DND-41 (cell line): Measurements from ENCODE around the gene GCNT4.
A peak's percentile ranks its signal among the peaks of the same experiment; 100 is the strongest.

Source experiments
- ATAC-seq: fragments of 200-7000 bp; cut with Tn5 transposase; 3 replicates; pipeline ENCODE4 v1.9.1; 2021; ENCODE audit warnings: low read depth; ENCODE audit not compliant: insufficient read depth
- DNase-seq: peaks from one replicate; pipeline ENCODE4 v3.0.0-alpha.2; 2020
- H2AFZ ChIP-seq: 2 replicates; pipeline ENCODE4 v1.6.0; 2012; ENCODE audit warnings: low read depth, low read length
- H3K27ac ChIP-seq: 2 replicates; pipeline ENCODE4 v1.5.1; 2012; ENCODE audit warnings: low read length, inconsistent platforms
- H3K27me3 ChIP-seq: fragments of 200-600 bp; sonication (generic); 2 replicates; pipeline ENCODE4 v1.6.0; 2012; ENCODE audit warnings: low read length, mild to moderate bottlenecking, inconsistent platforms; ENCODE audit not compliant: insufficient read depth, poor library complexity
- H3K36me3 ChIP-seq: 2 replicates; pipeline ENCODE4 v1.5.1; 2012; ENCODE audit warnings: low read length, inconsistent platforms; ENCODE audit not compliant: insufficient read depth
- H3K4me1 ChIP-seq: 2 replicates; pipeline ENCODE4 v1.5.1; 2012; ENCODE audit warnings: mild to moderate bottlenecking, low read length; ENCODE audit not compliant: insufficient read depth
- H3K4me2 ChIP-seq: 2 replicates; pipeline ENCODE4 v1.6.0; 2012; ENCODE audit warnings: mild to moderate bottlenecking, moderate library complexity, low read length, inconsistent platforms; ENCODE audit not compliant: insufficient read depth
- H3K4me3 ChIP-seq, 2 experiments: fragments of 200-600 bp in 1 of 2; shearing (Covaris generic) in 1 of 2; 2 replicates each; pipeline ENCODE4 v1.5.1; 2012 to 2016; ENCODE audit warnings: inconsistent platforms in 2 of 2, low read length in 2 of 2, mild to moderate bottlenecking in 2 of 2, low read depth in 1 of 2, moderate library complexity in 1 of 2
- H3K79me2 ChIP-seq: 2 replicates; pipeline ENCODE4 v1.6.0; 2012; ENCODE audit warnings: low read length, inconsistent platforms; ENCODE audit not compliant: insufficient read depth
- H3K9ac ChIP-seq: 2 replicates; pipeline ENCODE4 v1.6.0; 2012; ENCODE audit warnings: low read depth, mild to moderate bottlenecking, inconsistent platforms, low read length, moderate library complexity
- H3K9me3 ChIP-seq: 2 replicates; pipeline ENCODE4 v1.5.1; 2012; ENCODE audit warnings: low read length, moderate library complexity, mild to moderate bottlenecking, inconsistent platforms; ENCODE audit not compliant: insufficient read depth, severe bottlenecking
- H4K20me1 ChIP-seq: 2 replicates; pipeline ENCODE4 v1.6.0; 2012; ENCODE audit warnings: low read length; ENCODE audit not compliant: insufficient read depth
- EZH2 ChIP-seq: IDR thresholded peaks from 3 replicates; pipeline ENCODE4 v1.6.1; 2012; ENCODE audit warnings: borderline replicate concordance, low read depth, mild to moderate bottlenecking, moderate library complexity, low read length, inconsistent platforms; ENCODE audit not compliant: severe bottlenecking
- TF ChIP-seq, protein P1 (sequence below): IDR thresholded peaks from 2 replicates; pipeline ENCODE4 v1.5.1; 2012; ENCODE audit warnings: borderline replicate concordance, low read length, moderate library complexity, mild to moderate bottlenecking; ENCODE audit not compliant: poor library complexity, severe bottlenecking; ENCODE audit errors: extremely low read depth

GCNT4 gene

DNA sequence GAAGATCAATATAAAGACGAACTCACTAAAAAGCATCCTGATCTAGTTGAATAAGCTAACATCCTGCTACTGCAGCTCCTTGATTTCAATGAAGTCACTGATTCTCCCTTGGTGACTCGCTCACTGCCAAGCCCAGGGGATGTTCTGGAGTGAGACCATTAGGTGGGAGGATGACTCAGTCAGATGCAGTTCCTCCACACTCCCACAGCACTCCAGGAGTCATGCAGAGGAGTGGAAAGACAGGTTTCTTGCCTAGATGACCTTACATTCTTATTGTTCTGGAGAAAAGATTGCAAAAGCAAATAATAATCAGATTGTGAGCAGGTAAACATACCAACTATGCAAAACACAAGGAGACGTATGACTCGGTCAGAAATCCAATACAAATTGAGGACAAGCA, 15.3 kb downstream of the GCNT4 start:
- H4K20me1 ChIP-seq: no peaks in the 10 kb centered on the region
- H3K4me3 ChIP-seq: no peak overlapping the region
- no peaks in the 10 kb centered on the region for H3K79me2 ChIP-seq
- no peak overlapping the region for H3K4me2 ChIP-seq
- no peak for DNase-seq
- no peaks in the 10 kb centered on the region for H3K27me3 ChIP-seq
- no peaks in the 10 kb centered on the region for H3K9me3 ChIP-seq
- no peak overlapping the region for H3K27ac ChIP-seq
- no peaks in the 10 kb centered on the region for H3K4me1 ChIP-seq
- no peak overlapping the region for H3K9ac ChIP-seq
- H3K36me3 ChIP-seq: no peaks in the 10 kb centered on the region
- H2AFZ ChIP-seq: no peak overlapping the region
- ATAC-seq: no peak
- TF ChIP-seq, protein P1, sequence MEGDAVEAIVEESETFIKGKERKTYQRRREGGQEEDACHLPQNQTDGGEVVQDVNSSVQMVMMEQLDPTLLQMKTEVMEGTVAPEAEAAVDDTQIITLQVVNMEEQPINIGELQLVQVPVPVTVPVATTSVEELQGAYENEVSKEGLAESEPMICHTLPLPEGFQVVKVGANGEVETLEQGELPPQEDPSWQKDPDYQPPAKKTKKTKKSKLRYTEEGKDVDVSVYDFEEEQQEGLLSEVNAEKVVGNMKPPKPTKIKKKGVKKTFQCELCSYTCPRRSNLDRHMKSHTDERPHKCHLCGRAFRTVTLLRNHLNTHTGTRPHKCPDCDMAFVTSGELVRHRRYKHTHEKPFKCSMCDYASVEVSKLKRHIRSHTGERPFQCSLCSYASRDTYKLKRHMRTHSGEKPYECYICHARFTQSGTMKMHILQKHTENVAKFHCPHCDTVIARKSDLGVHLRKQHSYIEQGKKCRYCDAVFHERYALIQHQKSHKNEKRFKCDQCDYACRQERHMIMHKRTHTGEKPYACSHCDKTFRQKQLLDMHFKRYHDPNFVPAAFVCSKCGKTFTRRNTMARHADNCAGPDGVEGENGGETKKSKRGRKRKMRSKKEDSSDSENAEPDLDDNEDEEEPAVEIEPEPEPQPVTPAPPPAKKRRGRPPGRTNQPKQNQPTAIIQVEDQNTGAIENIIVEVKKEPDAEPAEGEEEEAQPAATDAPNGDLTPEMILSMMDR: no peak
- no peak for TF ChIP-seq EZH2

GRCh38 chr5:75034137-75034739, 18.1 kb downstream of the GCNT4 start:
- DNase-seq (peak; percentile 7), ATAC-seq (no peak)
- no peaks in the 10 kb centered on the region for H3K36me3 ChIP-seq
- no peak for TF ChIP-seq EZH2
- TF ChIP-seq, protein P1: no peak
- H3K4me2 ChIP-seq: no peak overlapping the region
- H3K79me2 ChIP-seq: no peaks in the 10 kb centered on the region
- H3K27ac ChIP-seq: no peak overlapping the region
- no peak overlapping the region for H3K4me3 ChIP-seq
- H3K9me3 ChIP-seq: no peaks in the 10 kb centered on the region
- H4K20me1 ChIP-seq: no peaks in the 10 kb centered on the region
- H3K4me1 ChIP-seq: no peaks in the 10 kb centered on the region
- no peak overlapping the region for H3K9ac ChIP-seq
- H3K27me3 ChIP-seq: no peaks in the 10 kb centered on the region
- no peak overlapping the region for H2AFZ ChIP-seq

DNA sequence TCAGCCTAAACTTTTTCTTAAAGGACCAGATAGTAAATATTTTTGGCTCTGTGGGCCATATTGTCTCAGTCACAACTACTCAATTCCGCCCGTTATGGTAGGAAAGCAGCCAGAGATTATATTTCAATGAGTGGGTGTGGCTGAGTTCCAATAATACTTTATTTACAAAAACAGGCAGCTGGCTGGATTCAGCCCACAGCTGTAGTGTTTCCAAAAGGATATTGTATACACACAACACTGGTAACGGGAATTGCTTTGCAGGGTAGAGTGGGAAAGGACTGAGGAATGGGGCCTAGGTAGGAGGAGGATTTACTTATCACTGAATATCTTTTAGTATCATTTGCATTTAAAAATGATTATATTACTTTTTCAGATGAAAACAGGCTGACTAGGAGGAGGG, 21.0 kb downstream of the GCNT4 start:
- H3K9ac ChIP-seq: no peak overlapping the region
- DNase-seq (no peak), ATAC-seq (no peak)
- H4K20me1 ChIP-seq: no peaks in the 10 kb centered on the region
- no peaks in the 10 kb centered on the region for H3K4me1 ChIP-seq
- no peaks in the 10 kb centered on the region for H3K27me3 ChIP-seq
- H3K4me3 ChIP-seq: no peak overlapping the region
- H2AFZ ChIP-seq: no peak overlapping the region
- no peaks in the 10 kb centered on the region for H3K79me2 ChIP-seq
- no peak overlapping the region for H3K4me2 ChIP-seq
- no peak for TF ChIP-seq EZH2
- TF ChIP-seq, protein P1: no peak
- no peak overlapping the region for H3K27ac ChIP-seq
- no peaks in the 10 kb centered on the region for H3K9me3 ChIP-seq
- no peaks in the 10 kb centered on the region for H3K36me3 ChIP-seq
